Activated CD8-positive, alpha-beta memory T cell treated with anti-CD3 and anti-CD28 coated beads for 1 hour (primary cell): Measurements from ENCODE around the gene TRIP12.
"Not testable (repeated sequence)": the region's sequence is repeated elsewhere in the genome, so short reads cannot be mapped to it uniquely, and the experiment has no call there.

Experiments
- DNase-seq, 2 donors: peaks; one replicate each; pipeline ENCODE4 v3.0.0-alpha.2; 2020; ENCODE audit warnings: low read depth in 1 of 2; ENCODE audit errors: extremely low read depth in 1 of 2

Gene TRIP12

DNA sequence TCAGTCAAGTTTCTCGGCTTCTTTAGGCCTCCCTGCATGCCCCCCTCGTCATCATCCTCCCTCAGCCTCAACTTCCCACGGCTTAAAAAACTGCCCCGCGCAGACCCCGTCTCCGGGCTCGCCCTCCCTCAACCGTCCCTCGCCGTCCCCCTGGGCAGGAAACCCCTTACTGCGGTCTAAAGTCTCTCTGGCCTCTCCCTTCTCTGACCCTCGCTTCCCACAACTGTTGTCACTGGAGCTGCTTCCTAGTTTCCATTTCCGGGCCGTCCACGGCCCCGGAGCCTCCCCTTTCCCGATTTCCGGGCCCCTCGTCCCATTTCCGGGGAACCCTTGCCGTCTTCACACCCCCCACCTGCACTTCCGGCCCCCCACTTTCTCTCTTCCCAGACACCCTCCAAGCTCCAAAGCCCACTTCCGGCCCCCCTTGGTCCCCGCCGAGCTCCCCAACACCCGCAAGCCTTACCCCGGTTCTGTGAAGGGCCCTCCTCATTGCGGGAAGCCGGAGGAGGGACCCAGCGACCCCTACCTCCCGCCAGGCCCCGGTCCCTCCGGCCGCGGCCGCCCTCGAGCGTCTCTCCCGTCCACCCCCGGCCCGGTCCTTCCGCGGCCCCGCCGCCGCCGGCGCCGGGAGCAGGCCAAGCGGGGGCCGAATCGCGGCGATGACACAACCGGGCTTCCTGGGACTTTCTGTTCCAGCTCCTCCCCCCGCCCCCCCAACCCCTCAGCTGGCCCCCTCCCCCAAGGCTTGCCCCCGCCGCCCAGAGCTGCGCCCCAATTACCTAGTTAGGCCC is 513 bp downstream of the TRIP12 start:
- peak; percentile 45 to 51 for DNase-seq

DNA sequence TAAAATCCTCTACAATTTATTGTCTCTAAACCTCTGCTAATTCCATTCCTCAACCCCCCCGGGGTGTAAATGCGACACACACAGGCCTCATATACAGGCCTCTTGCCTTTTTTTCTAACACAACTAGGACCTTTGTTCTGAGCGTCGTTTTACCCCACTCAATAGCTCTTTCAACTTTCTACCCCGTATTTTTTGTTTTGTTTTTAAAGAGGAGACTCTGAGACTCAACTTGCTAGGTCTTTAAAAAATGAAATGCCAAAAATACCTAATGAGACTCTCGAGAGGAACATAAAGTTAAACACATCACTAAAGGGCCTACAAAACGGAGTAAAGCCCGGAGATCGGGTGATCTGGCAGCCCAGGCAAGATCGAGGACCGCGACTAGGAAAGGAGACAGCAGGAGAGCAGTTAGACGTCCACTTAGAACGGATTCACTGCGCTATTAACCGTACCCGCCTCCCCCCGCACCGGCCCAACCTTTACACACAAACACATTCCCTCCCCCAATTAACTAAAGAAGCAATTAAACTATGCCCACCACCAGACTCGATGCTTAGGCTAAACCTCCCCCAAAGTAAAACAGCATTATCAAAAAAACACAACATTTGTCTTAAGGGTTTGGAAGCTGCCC is 1.7 kb downstream of the TRIP12 start:
- DNase-seq, result peak in 1 of 2 donors; percentile 10

DNA sequence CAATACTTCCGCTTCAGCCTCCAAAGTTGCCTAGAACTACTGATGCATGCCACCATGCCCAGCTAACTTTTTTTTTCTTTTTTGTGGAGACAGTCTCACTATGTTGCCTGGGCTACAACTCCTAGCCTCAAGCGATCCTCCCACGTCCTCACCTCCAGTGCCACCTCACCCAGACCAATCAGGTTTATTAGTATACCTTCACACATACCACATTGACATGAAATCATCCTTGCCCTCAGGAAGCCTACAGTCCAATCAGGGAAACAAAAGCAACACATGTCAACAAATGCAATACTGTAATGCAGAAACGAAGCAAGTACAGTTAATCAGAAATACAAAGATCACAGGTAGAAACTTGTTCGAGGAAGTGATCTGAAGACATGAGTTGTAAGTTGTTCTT is 4.0 kb downstream of the TRIP12 start:
- no peak for DNase-seq

DNA sequence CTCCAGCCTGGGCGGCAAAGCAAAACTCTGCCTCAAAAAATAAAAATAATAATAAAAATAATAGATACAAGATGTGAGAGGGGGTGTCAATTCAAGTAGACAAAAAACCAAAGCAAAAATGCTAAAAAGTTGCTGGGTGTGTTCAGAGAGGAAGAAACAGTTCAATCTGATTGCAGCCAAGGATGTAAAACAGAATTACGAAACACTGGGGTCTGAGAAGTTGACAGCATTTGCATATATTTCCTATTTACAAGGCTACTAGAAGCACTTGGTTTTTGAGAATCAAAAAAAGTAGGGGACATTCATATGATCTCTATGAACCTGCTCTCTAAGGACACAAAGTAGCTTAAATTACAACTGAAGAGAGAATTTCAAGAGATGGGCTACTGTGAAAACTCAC is 7.6 kb downstream of the TRIP12 start:
- DNase-seq, result no peak

DNA sequence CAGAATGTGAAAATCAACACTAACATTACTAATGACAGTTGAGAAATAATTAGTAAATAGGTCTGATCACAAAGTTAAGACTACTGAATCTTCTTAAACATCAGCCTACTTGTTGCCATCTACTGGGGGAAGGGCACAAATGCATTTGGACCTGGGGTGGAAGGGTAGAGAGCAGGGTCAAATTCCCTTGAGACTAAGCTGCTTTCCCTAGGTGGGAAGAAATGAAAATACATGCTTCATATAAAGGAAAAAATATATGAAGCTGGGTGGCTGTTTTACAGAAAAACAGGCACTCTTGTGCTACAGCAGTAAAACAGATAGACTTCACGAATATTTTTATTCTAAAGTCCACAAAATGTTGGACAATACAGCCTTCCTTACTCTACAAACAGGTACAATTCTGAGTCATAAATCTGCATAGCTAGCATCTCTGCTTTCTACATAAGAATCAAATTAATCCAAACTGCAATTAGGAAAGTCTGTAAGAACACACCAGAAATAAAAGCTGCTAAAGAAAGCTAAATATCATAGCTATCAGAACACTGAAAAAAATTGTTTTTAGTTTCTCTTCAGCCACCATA is 10.9 kb downstream of the TRIP12 start:
- DNase-seq, result no peak

DNA sequence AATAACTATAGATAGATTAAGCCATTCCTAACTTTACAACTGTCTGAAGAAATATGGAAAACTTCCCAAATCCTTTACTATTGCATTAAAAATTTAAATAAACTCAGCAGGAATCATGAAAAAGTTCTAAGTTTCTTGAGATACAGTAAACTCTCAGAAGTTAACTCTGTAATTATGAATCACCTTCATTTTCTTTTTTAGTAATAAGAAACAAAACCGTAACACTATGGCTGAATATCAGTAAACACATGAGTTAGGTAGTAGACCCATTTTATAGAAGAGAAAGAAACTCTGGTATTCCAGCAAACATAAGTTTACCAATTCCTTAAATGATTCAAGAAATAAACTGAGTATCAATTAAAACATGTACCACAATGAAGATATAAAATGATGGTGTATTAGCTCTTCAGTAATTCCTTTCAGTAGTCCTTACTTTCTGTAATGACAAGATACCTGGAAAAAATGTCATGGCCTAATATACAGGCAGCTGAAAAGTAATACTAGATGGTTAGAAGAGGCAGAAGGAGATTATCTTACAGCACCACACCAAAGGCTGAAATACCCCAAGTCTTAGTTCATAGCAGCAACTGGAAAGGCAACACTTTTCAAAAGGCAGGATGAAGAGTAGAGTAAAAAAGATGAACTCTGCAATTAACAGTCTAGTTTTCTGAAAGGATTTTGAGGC is 11.5 kb downstream of the TRIP12 start:
- DNase-seq, result no peak

DNA sequence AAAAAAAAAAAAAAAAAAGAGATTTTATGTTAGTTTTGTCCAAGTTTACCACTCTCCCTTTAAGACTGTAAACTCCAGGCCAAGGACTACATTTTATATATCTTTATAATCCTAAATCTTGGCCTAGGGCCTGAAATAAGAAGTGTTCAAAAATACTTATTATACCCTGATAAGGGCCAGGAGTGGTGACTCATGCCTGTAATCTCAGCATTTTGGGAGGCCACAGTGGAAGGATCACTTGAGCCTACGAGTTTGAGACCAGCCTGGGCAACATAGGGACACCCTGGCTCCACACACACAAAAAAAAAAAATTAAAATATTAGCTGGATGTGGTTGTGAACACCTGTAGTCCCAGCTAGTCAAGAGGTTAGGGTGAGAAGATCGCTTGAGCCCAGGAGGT is 12.7 kb downstream of the TRIP12 start:
- no peak for DNase-seq

DNA sequence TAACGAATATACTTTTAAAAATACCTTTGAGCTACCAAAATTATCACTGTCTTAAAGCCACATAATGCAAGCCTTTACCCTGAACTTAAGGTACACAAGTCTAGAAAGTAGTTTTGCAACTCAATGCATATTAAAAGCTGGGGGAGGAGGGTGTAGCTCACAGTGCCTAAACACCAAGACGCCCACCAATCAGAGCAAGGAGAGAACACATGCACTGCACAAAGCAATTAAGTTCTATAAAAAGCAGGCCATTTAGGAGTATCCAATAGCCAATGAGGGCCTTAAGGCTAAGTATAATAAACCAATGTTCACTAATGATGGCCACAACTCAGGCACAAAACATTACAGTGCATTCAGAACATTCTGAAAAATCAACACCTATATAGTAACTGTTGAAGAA is 16.2 kb downstream of the TRIP12 start:
- DNase-seq, result no peak

DNA sequence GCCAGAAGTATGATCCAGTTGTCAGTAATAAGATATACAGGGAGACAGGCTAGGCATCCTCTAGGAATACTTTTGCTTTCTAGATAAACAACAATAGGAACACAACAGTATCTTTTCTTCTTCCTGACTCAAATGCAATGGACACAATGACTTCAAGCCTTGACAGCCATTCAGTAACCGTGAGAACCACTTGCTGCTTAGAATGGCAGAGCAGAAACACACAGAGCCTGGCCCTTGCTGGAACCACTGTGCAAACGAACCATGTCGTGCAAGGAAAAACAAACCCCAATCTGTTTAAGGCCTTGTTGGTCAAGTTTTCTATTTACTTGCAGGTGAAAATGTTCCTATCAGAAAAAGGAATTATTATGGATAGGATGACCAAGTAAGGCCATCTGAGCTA is 18.8 kb downstream of the TRIP12 start:
- DNase-seq, result no peak

DNA sequence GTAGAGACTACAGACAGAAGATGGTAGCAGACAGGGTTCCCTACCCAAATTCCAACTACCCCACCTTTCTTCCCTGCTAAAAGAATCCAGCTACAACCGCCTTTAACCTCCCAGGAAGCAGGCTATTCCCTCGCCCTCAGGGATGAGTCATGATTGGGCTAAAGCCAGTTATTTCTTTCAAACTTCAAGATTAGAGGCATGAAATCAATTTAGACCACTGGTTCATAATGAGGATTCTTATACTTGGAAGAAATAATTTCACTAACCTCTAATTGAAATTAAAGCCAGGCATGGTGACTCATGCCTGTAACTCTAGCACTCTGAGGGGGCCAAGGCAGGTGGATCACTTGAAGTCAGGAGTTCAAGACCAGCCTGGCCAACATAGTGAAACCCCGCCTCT is 20.0 kb downstream of the TRIP12 start:
- no peak for DNase-seq

DNA sequence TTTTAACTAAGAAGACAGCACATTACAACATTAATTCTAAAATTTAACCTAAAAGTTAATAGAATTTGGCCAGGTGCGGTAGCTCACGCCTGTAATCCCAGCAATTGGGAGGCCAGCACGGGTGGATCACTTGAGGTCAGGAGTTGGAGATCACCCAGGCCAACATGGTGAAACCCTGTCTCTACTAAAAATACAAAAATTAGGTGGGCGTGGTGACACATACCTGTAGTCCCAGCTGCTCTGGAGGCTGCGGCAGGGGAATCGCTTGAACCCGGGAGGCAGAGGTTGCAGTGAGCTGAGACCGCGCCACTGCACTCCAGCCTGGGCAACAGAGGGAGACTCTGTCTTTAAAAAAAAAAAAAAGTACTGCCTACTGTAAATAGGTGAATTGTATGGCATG is 21.3 kb downstream of the TRIP12 start:
- not testable (repeated sequence) for DNase-seq

DNA sequence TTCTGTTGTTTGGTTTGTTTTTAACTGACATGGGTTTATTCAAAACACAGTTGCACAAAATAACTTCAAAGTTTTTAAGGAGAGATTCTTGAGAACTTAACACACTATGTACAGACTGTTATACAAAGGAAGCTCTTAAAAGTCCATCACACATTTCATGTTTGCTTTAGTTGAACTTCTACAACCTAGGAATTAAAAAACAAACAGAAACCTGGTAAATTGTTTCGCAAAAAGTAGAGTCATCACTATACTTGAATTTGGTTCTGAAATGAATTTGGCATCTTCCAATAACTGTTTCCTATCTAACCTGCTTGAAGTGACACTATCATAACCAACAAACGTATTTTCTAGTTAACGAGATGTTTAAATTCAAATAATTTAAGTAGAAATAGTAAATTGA is 21.8 kb downstream of the TRIP12 start:
- no peak for DNase-seq

DNA sequence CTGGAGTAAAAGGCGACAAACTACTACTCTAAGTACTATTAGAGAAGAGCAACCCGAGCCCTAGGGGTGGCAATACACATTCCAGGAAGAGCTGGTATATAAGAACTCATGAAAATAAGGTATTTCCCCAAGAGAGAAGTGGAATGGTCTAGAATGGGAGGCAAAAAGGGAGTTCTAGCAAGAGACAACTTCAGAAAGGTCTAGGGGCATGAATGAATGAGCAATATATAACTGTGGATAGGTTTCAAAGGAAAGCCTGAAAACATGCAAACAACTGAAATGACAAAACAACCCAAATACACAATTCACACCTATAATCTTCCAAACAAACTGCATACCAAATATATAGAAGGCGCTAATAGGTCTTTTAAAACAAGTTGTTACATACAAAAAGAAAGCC is 22.2 kb downstream of the TRIP12 start:
- no peak for DNase-seq

DNA sequence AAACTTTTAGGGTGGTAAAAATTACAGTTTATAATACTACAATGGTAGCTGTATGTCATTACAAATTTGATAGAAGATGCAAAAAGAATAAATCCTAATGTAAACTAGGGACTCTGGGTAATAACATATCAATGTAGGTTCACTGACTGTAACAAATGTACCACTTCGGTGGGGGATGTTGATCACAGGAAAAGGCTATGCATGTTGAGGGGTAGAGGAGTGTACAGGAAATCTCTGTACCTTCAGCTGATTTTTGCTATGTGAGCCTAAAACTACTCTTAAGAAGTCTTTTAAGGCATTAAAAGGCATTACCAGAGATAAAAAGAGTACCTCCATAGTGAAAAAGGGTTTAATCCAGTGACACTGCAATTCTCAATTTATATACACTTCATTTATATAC is 25.0 kb downstream of the TRIP12 start:
- no peak for DNase-seq

DNA sequence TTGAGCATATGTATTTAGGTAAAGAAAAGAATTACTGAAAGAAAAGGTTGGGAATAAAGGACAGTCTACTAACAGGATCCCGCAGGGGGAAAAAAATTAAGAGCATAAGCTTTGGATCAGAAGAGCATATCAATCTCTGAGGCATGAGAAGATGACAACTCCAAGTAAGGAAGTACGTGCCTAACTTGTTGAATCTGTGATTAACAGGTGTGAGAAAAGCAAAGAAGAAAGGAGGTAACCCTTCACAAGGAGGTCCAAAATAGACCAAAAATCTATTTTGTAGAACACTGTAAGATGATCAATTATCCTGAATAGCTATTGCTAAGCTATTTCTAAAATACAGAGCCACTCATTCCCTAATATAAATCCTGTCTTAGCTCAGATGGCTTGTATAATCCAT is 32.8 kb downstream of the TRIP12 start:
- no peak for DNase-seq

DNA sequence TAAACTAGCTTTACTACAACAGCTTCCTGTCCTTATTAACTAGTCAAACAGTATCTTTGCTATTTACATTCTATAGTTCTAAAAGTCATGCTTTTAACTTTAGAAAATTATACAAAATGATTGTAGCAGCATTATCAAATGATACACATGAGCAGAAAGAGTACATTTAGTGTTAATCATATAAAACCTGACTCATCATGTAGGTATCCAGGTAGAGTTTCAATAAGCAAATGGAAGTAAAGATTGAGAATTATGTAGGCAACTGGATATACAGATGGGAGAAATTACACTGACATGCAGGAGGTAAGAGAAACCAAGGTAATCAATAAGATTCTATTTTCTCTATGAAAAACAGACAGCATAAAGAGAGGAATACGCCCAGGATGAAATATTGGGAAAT is 33.8 kb downstream of the TRIP12 start:
- no peak for DNase-seq

DNA sequence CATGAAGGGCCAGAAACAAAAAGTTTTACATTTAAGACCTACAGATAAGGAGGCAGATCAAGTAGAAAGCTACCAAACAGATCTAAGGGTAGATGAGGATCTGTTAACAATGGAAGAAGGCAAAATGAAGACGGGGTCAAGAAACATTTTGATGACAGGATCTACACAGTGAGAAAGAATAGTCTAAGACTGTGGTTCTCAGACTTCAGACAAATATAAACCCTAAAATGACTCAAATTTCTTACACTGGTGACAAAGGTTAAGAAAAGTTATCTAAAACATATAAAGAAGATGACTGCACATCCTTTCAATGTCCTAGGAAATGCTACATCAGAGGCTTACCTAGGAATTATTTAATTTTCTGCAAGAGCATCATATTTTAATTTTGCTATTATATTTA is 34.4 kb downstream of the TRIP12 start:
- DNase-seq, result no peak

DNA sequence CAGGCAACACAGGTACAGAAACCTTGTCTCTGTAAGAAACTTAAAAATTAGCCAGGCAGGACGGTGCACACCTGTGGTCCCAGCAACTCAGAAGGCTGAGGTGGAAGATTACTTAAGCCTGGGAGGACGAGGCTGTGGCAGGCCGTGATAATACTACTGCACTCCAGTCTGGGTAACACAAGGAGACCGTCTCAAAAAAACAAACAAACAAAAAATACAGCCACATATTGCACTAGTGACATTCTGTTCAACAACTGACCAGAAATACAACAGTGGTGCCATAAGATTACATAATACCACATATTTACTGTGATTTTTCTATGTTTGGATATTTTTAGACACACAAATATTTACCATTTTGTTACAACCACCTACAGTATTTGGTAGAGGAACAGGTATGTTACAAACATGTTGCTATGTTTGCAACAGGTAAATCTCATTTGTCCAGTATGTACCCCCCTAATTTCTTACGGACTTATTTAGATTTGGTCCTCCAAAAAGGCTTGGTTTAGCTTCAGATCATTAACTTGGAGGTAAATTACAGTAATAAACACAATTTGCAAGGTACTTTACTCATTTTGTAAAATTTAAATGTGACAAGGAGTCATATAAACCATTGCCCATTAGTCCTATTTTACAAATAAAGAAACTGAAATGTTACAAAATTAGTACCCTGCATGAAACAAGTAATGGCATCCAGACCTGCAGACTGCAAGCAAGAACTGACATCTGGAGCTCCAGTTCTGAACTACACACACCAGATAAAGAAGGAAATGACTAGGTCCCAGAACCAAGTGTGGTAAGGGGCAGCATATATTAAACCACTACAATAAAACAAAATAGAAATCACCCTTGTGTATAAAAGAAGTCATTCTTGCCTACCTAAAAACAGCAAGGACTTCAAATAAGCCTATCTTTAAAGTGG is 36.8 kb downstream of the TRIP12 start:
- no peak for DNase-seq

DNA sequence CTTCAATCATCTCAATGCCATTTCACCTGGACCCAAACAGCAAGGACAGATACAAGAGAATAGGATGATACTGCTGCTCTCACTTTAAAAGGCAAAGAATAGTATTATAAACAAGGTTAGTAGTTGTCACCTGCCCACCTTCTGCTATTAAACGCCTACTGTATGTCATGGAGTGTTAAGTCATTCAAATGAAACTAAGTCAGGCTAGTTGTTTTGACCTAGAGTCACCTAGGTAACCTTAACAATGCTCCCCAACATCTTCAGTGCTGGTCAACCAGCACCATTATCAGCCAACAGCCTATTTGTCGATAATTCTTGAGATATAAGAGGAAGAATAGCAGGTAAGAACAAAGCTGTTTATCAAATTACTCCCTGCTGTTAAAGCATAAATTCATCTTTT is 39.2 kb downstream of the TRIP12 start:
- DNase-seq, result no peak

DNA sequence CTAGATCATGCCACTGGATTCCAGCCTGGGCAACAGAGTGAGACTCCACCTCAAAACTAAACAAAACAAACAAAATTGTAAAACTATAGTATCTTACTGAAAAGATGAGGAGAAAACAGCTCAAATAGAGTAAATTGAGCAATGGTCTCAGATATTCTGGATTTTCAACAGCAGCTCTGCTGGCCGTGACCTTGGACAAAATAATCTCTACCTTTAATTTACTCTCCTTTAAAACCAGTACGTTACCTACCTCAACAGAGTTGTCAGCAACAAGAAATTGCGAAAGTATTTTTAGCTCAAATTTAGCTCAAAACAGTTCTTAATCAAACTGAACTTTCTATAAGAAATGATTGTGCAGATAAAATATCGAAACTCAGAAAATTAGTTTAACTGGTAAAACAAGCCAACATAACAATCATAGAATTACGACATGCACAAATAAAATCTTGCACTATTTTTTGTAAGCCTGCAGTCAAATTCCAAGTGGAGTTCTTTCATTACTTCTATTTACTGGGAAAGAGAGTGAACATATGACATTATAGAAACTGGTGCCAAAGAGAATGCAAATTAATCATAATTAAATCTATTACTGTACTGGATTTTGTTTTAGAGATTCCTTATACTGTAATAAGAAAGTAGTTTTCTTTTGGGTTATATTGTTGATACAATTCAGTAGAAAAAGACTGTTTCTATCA is 40.8 kb downstream of the TRIP12 start:
- DNase-seq, result no peak
